Mesodermal cell (in vitro differentiated cells): ENCODE measurements around the gene ACAD11.
A peak's percentile ranks its signal among the peaks of the same experiment; 100 is the strongest.

Experiments used
- H3K27ac ChIP-seq: 2 replicates; pipeline ENCODE4 v1.7.0; 2013; ENCODE audit warnings: mild to moderate bottlenecking, low read depth, low read length, moderate library complexity; ENCODE audit not compliant: severe bottlenecking
- H3K36me3 ChIP-seq: 2 replicates; pipeline ENCODE4 v1.7.1; 2013; ENCODE audit warnings: mild to moderate bottlenecking, low read length, moderate library complexity; ENCODE audit not compliant: control insufficient read depth, insufficient read depth
- H3K4me1 ChIP-seq: one replicate; pipeline ENCODE4 v1.7.1; 2013; ENCODE audit warnings: mild to moderate bottlenecking, low read length; ENCODE audit not compliant: insufficient read depth, control insufficient read depth, poor library complexity, severe bottlenecking
- H3K4me3 ChIP-seq: 2 replicates; pipeline ENCODE4 v1.7.0; 2013; ENCODE audit warnings: low read length, control low read depth, mild to moderate bottlenecking; ENCODE audit not compliant: insufficient read depth, poor library complexity, severe bottlenecking; ENCODE audit errors: extremely low read depth
- H3K9me3 ChIP-seq: 2 replicates; pipeline ENCODE4 v1.7.1; 2013; ENCODE audit warnings: mild to moderate bottlenecking, low read length, moderate library complexity; ENCODE audit not compliant: control insufficient read depth
- WGBS, 2 experiments: methylation state at CpG; one replicate each; pipeline ENCODE4 v1.1.5; 2013; ENCODE audit warnings: missing lambda C conversion rate in 2 of 2; ENCODE audit not compliant: insufficient coverage in 2 of 2; 5-methylcytosine and 5-hydroxymethylcytosine counted together

ACAD11 gene

DNA sequence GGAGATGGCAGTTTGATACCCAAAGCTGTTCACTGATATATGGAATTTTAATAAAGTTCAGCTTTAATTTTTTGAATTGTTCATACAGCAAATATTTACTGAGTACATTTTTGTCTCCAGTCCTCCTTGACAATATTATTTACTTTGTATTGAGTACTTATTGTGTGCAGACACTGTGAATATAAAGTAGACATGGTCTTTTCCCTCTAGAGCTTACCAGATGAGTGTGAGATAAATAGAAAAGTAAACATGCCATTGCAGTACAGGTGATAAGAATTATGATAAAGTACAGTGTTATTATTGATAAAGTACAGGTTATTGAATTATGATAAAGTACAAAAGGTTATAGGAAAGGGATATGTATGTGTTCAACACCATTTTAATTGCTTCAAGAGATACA, 2.6 kb upstream of the ACAD11 start:
- Histone ChIP-seq H3K27ac (no peak overlapping the region), H3K4me1 (peaks cover 6% of the 10 kb centered on the region), H3K36me3 (peaks cover 6% of the 10 kb centered on the region), H3K9me3 (no peaks in the 10 kb centered on the region), H3K4me3 (no peak overlapping the region)

DNA sequence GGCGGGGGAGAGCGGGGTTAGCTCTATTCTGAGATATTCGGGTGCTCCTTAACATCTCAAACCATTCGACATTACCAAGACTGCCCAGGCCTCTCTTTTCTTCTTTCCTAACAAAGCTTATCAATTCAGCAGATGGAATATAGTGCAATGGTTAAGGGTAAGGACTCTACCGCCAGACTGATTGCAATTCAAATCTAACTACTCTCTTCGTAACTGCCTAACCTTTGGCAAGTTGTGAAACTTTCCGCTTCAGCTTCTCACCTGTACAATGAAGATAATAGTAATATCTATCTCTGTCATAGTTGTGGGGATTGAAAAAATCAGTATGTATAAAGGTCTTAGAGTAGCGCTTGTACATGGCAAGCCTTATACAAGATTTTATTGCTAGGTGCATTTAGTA, 1.5 kb upstream of the ACAD11 start:
- H3K36me3 ChIP-seq = no peaks in the 10 kb centered on the region
- peaks cover 6% of the 10 kb centered on the region for H3K4me1 ChIP-seq
- H3K27ac ChIP-seq = no peak overlapping the region
- 0 to 4% methylated on average over 2 to 4 of the region's 8 CpGs for WGBS, 2 experiments
- peak overlapping the region; percentile 82 for H3K4me3 ChIP-seq
- H3K9me3 ChIP-seq = no peaks in the 10 kb centered on the region

DNA sequence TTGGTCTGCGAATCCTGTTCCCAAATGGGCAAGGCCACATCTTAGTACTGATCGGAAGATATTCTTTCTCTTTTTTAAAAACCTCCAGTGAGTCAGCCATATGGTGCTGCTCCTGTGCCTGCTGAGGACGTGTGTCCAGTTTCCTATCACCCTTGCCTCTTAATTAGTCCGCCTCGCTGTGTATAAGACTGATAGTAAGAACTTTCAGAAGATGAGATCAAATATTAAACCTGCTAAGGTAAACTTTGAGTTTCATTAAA, 1.1 kb upstream of the ACAD11 start:
- peak overlapping the region; percentile 86 for H3K27ac ChIP-seq
- H3K4me1 ChIP-seq = peaks cover 6% of the 10 kb centered on the region
- H3K4me3 ChIP-seq = peak overlapping the region; percentile 82
- 0% methylated on average over 2 of the region's 5 CpGs for WGBS, 2 experiments
- no peaks in the 10 kb centered on the region for H3K36me3 ChIP-seq
- no peaks in the 10 kb centered on the region for H3K9me3 ChIP-seq

DNA sequence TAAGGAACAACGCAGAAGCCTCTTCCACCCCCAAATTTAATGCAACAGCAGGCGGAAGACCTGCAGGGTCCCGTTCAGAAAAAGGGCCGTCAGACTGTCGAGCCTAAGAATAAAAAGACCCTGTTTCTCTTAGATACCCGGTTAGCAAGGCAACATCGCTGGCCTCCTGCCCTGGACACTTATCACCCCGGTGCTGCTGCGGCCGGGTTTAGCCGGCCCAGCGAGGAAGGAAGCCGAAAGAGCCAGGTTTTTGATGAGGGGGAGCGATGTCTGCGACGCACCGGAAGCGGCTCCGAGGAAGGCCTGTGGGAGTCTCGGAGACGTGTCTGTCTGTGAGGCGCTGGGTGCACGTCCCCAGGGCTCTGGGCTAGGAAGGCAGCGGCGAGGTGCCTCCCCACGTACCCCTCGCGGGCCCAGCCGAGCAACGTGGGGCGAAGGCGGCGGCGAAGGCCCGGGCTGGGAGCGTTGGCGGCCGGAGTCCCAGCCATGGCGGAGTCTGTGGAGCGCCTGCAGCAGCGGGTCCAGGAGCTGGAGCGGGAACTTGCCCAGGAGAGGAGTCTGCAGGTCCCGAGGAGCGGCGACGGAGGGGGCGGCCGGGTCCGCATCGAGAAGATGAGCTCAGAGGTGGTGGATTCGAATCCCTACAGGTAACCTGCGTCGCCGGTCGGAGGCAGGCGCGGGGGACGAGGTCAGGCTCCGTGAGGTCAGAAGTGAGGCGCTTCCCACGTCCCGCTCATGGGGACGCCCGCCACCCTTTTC, 622 bp upstream of the ACAD11 start, which contains the start of gene UBA5:
Gene UBA5 (plus strand): TSS at position 278 of the 759 bp plus-strand sequence. CDS start 209 bp downstream, at position 487.
- Histone ChIP-seq H3K4me1 (peaks cover 6% of the 10 kb centered on the region), H3K9me3 (no peaks in the 10 kb centered on the region), H3K36me3 (no peaks in the 10 kb centered on the region), H3K4me3 (peak within 1 kb of the TSS; percentile 82), H3K27ac (peak within 1 kb of the TSS; percentile 86)
- 0% methylated on average over 51 to 58 of the region's 64 CpGs for WGBS, 2 experiments

DNA sequence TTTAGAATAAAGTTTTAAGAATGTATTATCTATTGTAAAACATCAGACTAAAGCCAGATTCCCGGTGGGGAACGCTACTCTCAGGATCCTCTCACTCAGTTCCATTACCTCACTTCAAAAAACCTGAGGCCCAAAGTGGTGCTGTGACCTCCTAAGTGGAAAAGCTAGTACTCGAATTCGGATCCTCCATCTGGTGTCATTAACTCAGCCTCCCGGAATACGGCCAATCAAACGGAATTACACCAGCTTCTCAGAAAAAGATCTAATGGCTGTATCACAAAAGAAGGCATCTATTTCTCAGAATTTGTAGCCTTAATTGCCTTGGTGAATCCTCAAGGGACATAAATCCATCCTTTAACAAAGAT, 627 bp downstream of the ACAD11 start:
- Histone ChIP-seq H3K4me3 (peak overlapping the region; percentile 82), H3K27ac (no peak overlapping the region), H3K36me3 (no peaks in the 10 kb centered on the region), H3K4me1 (peaks cover 6% of the 10 kb centered on the region), H3K9me3 (no peaks in the 10 kb centered on the region)
- WGBS, 2 experiments = 39 to 40% methylated on average over 3 to 5 of the region's 7 CpGs

DNA sequence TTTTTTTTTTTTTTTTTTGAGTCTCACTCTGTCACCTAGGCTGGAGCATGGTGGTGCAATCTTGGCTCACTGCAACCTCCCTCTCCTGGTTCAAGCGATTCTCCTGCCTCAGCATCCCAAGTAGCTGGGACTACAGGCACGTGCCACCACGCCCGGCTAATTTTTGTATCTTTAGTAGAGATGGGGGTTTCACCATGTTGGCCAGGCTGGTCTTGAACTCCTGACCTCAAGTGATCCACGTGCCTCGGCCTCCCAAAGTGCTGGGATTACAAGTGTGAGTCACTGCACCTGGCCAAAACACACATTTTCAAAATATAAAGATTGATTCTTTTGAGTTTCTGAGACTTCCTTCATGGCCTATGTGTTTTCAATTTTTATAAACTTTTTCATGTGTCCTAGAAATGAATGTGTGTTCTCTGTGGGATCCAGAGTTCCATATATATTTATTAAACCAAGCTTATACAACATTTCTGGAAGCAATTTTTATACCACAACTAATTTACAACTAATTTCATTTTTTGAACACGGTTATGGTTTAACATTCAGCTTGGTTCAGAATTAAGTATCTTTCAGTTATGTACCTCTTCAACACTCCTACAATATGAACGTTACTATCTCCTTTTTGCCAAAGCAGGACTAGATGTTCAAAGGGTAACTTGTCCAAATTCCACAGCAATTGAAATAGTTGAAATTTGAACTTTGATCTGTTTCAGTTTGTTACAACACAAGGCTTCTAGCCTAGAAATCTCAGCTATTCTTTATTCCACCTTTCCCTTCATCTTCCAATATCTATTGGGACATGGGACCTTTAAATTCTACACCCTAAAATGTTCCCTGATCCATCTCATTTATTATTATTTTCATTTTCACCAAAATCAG, 1.5 kb downstream of the ACAD11 start:
- Histone ChIP-seq H3K4me1 (peaks cover 6% of the 10 kb centered on the region), H3K4me3 (no peak overlapping the region), H3K36me3 (no peaks in the 10 kb centered on the region), H3K9me3 (no peaks in the 10 kb centered on the region), H3K27ac (no peak overlapping the region)
- 80 to 88% methylated on average over 1 of the region's 8 CpGs for whole genome bisulfite sequencing, 2 experiments

DNA sequence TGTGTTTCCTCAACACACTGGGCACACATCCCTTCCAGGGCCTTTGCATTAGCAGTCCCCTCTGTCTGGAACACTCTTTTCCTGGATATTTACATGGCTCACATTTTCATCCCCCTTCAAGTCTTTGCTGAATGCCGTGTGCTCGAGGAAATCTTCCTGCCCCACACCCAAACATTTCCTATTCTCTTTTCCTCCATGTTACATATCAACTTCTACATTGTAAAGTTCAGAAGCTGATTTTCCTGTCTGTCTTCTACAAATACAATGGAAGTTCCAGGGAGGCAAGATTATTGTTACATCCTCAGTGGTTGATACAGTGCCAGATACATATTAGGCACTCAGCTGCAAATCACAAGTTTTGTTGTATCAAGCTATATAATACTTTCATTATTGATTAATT, 4.1 kb downstream of the ACAD11 start:
- Histone ChIP-seq H3K4me3 (no peak overlapping the region), H3K9me3 (no peaks in the 10 kb centered on the region), H3K36me3 (no peaks in the 10 kb centered on the region), H3K4me1 (no peaks in the 10 kb centered on the region), H3K27ac (no peak overlapping the region)
- WGBS, 2 experiments = 95 to 100% methylated on average over 2 of the region's 2 CpGs

DNA sequence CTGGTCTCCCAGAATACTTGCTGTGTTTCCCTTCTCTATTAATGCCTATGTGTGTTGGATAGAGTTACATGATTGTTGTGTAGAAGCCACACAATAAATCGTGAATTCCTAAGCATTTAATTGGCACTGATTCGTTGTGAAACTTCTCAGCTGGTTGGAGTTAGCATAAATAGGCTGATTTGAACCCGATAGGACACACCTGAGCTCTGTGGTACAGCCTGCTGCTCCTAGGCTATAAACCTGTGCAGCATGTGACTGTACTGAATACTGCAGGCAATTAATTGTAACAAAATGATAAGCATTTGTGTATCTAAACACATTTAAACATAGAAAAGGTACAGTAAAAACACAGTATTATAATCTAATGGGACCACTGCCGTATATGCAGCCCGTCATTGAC, 4.9 kb downstream of the ACAD11 start:
- Histone ChIP-seq H3K36me3 (no peaks in the 10 kb centered on the region), H3K4me3 (no peak overlapping the region), H3K9me3 (no peaks in the 10 kb centered on the region), H3K27ac (no peak overlapping the region), H3K4me1 (no peaks in the 10 kb centered on the region)
- 88 to 95% methylated on average over 5 of the region's 5 CpGs for WGBS, 2 experiments

DNA sequence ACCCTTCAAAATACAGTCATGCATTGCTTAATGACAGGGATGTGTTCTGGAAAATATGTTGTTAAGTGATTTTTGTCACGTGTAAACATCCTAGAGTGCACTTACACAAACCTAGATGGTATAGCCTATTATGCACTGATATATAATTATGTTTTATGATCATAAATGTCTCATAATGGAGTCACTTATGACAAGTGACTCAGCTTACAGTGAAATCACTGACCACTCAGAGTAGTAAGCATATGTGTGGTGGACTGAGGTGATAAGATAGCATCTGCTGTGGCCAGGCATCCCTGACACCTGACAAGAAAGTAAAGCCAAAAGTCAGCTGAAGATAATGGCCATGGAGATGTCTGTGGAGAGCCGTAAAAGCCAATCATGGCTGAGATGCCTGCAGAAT, 5.4 kb downstream of the ACAD11 start:
- Histone ChIP-seq H3K27ac (no peak overlapping the region), H3K9me3 (no peaks in the 10 kb centered on the region), H3K4me1 (no peaks in the 10 kb centered on the region), H3K36me3 (no peaks in the 10 kb centered on the region), H3K4me3 (no peak overlapping the region)
- WGBS, 2 experiments = 78 to 100% methylated on average over 1 of the region's 2 CpGs

DNA sequence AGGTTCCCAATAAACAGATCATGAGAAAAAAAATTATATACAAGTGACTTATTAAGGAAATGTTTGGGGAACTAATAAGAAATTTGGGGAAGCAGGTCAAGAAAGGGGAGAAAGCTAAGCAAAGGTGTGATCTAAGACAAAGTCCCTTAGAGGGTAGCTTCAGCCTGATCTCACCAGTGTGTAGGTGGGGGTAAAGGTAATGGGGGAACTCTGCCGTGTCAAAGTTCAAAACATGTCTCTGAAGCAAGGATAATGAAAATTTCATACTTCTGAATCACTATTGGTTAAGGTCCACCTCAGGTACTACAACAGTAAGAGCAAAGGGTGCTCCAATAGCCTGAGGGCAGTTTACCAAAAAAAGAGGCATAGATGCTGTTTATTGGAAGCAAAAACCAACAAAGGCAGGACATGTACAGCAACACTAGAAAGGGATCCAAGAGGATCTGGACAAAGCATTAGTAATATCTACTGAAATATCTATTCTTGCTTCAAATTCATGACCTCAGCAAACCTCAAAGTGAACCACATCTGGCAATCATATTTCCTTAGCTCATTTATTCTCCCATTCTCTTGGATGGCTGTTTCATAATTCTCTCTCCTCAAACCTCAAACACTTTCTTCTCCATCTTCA, 6.9 kb downstream of the ACAD11 start:
- Histone ChIP-seq H3K4me1 (no peaks in the 10 kb centered on the region), H3K27ac (no peak overlapping the region), H3K4me3 (no peak overlapping the region), H3K9me3 (no peaks in the 10 kb centered on the region), H3K36me3 (no peaks in the 10 kb centered on the region)
- WGBS, 2 experiments = 67 to 80% methylated on average over 1 of the region's 1 CpG

DNA sequence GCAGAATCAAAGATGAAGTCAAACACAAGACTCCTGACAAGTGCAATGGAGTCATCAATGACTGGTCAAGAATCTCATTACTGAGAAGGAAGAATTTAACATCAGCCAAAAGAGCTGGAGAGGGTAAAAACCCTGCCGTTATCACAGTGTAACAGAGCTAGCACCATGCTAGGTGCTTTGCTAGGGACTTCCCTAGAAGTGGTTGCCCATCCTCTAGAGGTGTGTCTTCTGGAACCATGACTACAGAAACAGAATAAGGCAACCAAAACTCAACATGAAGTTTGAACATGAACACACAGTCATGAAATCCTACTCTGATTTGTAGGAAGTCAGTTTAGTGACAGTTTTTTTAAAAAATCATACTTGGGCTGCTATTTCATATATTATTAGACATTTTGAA, 9.5 kb downstream of the ACAD11 start:
- no peak overlapping the region for H3K27ac ChIP-seq
- no peaks in the 10 kb centered on the region for H3K36me3 ChIP-seq
- no peak overlapping the region for H3K4me3 ChIP-seq
- WGBS, 2 experiments = 67 to 80% methylated on average over 1 of the region's 1 CpG
- peaks cover 2% of the 10 kb centered on the region for H3K4me1 ChIP-seq
- no peaks in the 10 kb centered on the region for H3K9me3 ChIP-seq
